ENCODE results near the gene TRPM5.

TRPM5 gene

DNA sequence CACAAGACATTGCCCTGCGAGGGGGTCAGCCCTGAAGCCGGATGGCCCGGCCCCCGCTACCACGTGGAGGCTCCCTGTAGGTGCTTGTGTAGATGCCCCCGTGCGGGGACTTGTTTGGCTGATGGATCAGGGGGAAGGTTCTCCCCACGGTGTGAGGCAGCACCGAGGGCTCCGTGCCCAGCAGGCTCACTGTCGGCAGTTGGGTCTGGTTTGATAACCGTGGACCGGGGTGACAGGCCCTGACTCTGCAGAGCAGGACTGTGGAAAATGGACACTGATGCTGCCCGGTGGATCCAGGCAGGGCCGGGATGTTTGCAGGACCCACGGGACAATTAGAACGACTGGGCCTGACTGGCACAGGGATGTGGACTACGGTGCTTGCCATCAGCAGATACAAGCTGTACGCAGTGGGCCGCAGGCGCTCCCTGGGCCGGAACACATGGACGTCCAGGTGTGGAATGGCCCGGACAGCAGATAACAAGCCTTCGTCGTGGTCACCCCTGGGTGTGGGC is 19.5 kb upstream of the TRPM5 start:
- TF ChIP-seq, protein P1, sequence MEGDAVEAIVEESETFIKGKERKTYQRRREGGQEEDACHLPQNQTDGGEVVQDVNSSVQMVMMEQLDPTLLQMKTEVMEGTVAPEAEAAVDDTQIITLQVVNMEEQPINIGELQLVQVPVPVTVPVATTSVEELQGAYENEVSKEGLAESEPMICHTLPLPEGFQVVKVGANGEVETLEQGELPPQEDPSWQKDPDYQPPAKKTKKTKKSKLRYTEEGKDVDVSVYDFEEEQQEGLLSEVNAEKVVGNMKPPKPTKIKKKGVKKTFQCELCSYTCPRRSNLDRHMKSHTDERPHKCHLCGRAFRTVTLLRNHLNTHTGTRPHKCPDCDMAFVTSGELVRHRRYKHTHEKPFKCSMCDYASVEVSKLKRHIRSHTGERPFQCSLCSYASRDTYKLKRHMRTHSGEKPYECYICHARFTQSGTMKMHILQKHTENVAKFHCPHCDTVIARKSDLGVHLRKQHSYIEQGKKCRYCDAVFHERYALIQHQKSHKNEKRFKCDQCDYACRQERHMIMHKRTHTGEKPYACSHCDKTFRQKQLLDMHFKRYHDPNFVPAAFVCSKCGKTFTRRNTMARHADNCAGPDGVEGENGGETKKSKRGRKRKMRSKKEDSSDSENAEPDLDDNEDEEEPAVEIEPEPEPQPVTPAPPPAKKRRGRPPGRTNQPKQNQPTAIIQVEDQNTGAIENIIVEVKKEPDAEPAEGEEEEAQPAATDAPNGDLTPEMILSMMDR (IDR thresholded peaks at IDR 0.05), result no peak
- DNase-seq (ENCODE audit: low spot score), result peak; percentile 53
- Histone ChIP-seq H3K27ac (no peak overlapping the region), H3K4me3 (no peak overlapping the region)

DNA sequence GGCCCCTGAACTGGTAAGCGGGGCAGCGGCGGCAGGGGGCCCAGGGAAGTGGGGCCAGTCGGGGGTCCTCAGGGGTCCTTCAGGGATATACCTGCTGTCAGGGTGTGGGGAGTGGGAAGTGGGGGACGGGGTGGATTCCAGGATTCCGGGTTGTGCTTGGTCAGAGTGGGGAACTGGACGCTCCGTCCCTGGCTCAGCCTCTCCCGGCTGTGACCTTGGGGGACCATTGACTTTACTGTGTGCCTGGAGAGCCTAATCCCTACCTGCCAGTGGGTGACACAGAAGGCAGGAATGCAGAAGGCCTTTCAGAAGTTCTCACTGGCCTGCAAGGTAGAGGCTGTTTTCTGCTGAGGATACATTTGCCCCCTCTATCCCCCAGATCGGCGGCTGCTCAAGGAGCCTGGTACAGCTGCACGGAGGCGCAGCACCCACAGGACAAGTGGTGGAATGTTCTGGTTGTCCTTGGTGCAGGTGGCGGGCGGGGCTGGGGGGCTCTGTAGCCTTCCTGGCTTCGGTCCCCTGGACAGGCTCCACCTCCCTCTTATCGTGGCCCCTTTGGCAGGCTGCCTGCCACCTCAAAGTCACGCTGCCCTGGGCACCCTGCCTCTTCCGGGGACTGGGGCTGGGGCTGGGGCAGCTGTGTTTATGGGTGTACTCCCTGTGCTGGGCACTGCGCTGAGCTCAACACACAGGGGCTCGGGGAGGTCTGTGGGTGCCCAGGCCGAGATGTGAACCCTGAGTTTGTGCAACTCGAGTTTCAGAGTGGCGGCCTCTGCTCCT is 18.9 kb upstream of the TRPM5 start:
- TF ChIP-seq, protein P1 (IDR thresholded peaks at IDR 0.05), result no peak
- Histone ChIP-seq H3K4me3 (no peak overlapping the region), H3K27ac (no peak overlapping the region)
- DNase-seq (ENCODE audit: low spot score), result peak; percentile 65

DNA sequence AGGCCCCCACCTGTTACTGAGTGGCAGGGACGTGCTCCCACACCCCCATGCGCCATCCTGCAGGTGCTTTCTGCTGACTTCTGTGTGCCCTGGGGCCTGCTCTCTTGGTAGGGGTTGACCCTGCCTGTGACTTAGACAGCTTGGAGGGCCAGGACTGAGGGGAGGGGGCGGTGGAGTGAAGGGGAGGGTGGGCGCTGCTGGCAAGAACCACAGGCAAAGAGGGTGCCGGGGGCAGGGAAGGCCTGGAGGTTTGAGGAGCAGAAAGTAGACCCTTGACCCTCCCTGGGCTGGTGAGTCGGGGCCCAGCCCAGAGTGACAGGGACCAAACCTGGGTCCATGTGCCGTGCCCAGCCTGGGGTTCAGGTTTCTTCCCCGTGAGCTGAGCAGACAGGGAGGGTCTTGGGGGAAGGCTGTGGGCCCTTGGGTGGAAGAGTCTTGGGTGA is 18.2 kb upstream of the TRPM5 start:
- no peak overlapping the region for H3K4me3 ChIP-seq

DNA sequence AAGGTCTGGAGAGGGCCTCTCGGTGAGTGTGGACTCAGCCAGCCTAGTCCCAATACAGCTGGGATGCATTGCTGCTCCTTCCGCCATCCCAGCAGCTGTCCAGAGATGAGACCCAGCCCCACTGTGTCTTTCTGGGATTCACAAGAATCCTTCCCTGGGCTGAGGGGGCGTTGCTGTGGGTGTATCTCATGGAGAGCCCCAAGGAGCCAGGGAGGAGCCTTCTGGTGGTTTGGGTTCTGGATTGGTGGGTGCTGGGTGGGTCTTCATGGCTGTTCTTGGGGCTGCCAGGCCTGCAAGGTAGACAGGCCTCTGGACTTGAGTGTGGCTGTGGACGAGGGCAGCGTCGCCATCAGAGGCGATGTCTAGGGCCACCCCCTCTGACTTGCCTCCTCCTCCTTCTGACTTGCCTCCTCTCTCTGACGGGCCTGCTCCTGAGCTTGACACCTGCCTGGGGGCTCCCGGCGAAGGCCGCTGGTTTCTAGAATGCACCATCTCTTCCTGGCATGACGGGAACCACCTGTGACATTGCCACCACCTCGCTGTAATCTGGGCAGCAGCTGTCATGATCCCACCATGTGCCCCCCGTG is 17.7 kb upstream of the TRPM5 start:
- TF ChIP-seq, protein P1 (IDR thresholded peaks at IDR 0.05), result no peak
- H3K4me3 ChIP-seq, result no peak overlapping the region
- peak; percentile 70 for DNase-seq (ENCODE audit: low spot score)
- H3K27ac ChIP-seq, result no peak overlapping the region

More for the DNA sequence above, 18.2 kb upstream of the TRPM5 start:
- peak; percentile 53 for DNase-seq (ENCODE audit: low spot score)
- TF ChIP-seq, protein P1 (IDR thresholded peaks at IDR 0.05), result no peak
- no peak overlapping the region for H3K27ac ChIP-seq

DNA sequence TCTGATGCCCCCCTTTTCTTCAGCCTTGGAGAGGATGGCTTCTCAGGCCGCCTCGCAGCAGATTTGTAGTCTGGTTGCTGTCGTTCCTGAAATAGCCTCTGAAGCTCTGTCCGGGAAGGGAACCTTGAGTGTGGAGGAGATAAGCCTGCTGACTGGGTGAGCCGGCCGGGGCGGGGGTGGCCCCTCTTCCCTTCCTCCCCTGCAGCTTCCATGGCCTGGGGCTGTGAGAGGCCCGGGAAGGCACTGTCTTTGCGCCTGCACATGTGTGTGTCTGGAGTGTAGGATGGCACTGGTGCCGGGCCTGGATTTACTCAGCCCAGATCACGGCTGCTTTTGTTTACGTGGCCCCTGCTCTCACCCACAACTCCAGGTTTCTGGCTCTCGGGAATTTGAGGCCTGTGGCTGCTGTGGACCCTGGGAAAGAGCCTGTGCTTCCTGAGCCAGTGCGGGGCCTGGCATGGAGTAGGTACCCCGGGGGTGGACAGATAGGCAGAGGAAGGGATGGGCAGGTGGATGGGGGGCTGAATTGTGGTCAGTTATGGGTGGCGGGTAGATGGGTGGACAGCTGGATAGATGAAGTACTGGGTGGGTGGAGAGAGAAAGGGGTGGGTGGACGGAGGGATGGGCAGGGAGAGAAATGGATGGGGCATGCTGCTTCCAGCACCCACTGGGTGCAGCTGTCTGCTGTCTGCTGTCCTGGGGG is 17.1 kb upstream of the TRPM5 start:
- Histone ChIP-seq H3K27ac (no peak overlapping the region), H3K4me3 (no peak overlapping the region)
- TF ChIP-seq, protein P1 (IDR thresholded peaks at IDR 0.05), result no peak
- peak; percentile 56 for DNase-seq (ENCODE audit: low spot score)

DNA sequence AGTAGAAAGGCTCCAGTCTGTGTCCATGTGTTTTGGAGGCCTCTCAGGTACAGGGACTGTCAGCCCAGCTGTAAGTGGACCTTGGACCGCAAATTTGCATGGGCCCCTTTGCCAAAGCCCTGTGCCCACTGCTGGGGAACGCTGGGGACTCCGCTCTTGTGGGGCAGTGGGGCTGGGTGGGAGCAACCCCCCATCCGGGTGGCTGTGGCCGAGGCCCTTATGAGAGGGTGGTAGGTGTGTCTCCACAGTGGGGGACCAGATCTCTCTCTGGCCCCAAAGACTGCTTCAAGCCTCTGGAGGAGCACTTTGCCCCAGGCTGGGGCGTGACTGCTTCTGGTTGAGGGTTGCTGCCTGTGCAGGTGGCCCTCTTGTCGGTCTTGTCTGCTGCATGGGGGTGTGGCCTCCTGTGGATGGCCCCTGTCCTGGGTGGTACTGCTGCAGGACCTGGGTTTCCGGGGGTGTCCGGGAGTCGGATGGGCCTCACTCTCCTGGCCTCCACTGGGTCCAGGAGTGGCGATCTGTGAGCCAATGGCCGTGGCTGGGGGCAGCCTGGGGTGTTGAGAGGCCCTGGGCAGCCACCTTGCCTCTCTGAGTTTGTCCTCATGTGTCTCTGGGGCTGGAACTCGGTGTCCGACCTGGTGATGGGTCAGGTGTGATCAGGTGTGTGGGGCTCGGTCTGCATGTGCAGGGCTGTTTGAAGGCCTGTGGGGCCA is 16.4 kb upstream of the TRPM5 start:
- DNase-seq (ENCODE audit: low spot score), result peak; percentile 65
- no peak overlapping the region for H3K27ac ChIP-seq
- H3K4me3 ChIP-seq, result no peak overlapping the region
- TF ChIP-seq, protein P1 (IDR thresholded peaks at IDR 0.05), result no peak

Data from coronary artery (tissue), 2 donors.